Gastrocnemius medialis (tissue), 4 donors: ENCODE data around the gene DOP1A. TPM values are rescaled to one million over a fixed set of nuclear protein-coding genes. Genes with fewer than 3 reads are reported as not detected.

Source experiments
- ATAC-seq, 2 donors: fragments of 150-250 bp; one replicate each; pipeline ENCODE4 v1.9.1; 2016
- DNase-seq, 2 donors: peaks; one replicate each; pipeline ENCODE4 v3.0.0-alpha.2; 2019
- H3K27ac ChIP-seq, 4 donors: fragments of 200-600 bp; sonication (generic); 1 replicate in 1 of 4; 2 replicates in 3 of 4; pipeline ENCODE4 v1.5.1; 2016 to 2018; ENCODE audit warnings: mild to moderate bottlenecking in 2 of 4, moderate library complexity in 1 of 4
- H3K27me3 ChIP-seq, 3 donors: fragments of 200-600 bp; sonication (generic) in 2 of 3; 1 replicate in 1 of 3; 2 replicates in 2 of 3; pipeline versions ENCODE4 v1.5.1 to v1.6.0; 2016 to 2019; ENCODE audit warnings: mild to moderate bottlenecking in 1 of 3, moderate library complexity in 1 of 3
- H3K36me3 ChIP-seq, 2 donors: fragments of 200-600 bp; sonication (generic) in 1 of 2; one replicate each; pipeline ENCODE4 v1.5.1; 2017 to 2018
- H3K4me1 ChIP-seq, 2 donors: fragments of 200-600 bp; sonication (generic) in 1 of 2; one replicate each; pipeline ENCODE4 v1.5.1; 2016 to 2017; ENCODE audit warnings: mild to moderate bottlenecking in 2 of 2
- H3K4me3 ChIP-seq, 4 donors: fragments of 200-600 bp; sonication (generic) in 3 of 4; 1 replicate in 1 of 4; 2 replicates in 3 of 4; pipeline ENCODE4 v1.5.1; 2016 to 2019; ENCODE audit warnings: mild to moderate bottlenecking in 2 of 4
- H3K9me3 ChIP-seq, 3 donors: fragments of 200-600 bp; sonication (generic) in 2 of 3; 1 replicate in 1 of 3; 2 replicates in 2 of 3; pipeline ENCODE4 v1.5.1; 2016 to 2019
- CTCF ChIP-seq, 5 experiments: fragments of 450-650 bp in 3 of 5; fragments of 200-600 bp in 2 of 5; sonication (generic) in 2 of 5; IDR thresholded peaks in 4 of 5; conservative IDR thresholded peaks in 1 of 5; 1 replicate in 4 of 5; 2 replicates in 1 of 5; pipeline ENCODE4 v1.5.1; 2016 to 2019; ENCODE audit warnings: antibody characterized with exemption in 5 of 5, mild to moderate bottlenecking in 3 of 5, moderate library complexity in 3 of 5
- POLR2A ChIP-seq, 2 donors: fragments of 450-650 bp; IDR thresholded peaks; one replicate each; pipeline ENCODE4 v1.6.1; 2017; ENCODE audit warnings: antibody characterized with exemption in 2 of 2, mild to moderate bottlenecking in 2 of 2, moderate library complexity in 2 of 2
- in situ Hi-C, 4 donors: fragments of 200-750 bp; cut with MboI; loops; one replicate each; pipeline versions ENCODE4 v1.15.0 to v1.8.0; 2017; ENCODE audit warnings: low sequenced_read_pairs in 4 of 4
- intact Hi-C: fragments of 100-400 bp; cut with DNase I; formaldehyde crosslinking; loops from one replicate; pipeline ENCODE4 v1.15.1; 2023; ENCODE audit warnings: low total_unique reads
- total RNA-seq, 4 donors: library from RNA; depleted of rRNA; stranded (reverse); fragments of >200 nt; gene quantifications; one replicate each; pipeline versions ENCODE4 v1.1.0 to v1.2.3, GENCODE V29; 2016

Gene DOP1A
- total RNA-seq, 4 donors from 2014 or later = 12.4 to 30.9 (median 16.2) TPM

- peaks cover 6 to 87% of the 10 kb centered on the region in 2 donors for H3K36me3 ChIP-seq
- no peak for DNase-seq
- H3K4me3 ChIP-seq = no peak overlapping the region
- H3K27me3 ChIP-seq = no peaks in the 10 kb centered on the region
- H3K9me3 ChIP-seq = no peaks in the 10 kb centered on the region
- TF ChIP-seq POLR2A (IDR thresholded peaks at IDR 0.05) = no peak
- TF ChIP-seq CTCF (IDR thresholded peaks at IDR 0.05 in 4 of 5, conservative IDR thresholded peaks at IDR 0.05 in 1 of 5) = no peak
- no peaks in the 10 kb centered on the region for H3K4me1 ChIP-seq
- H3K27ac ChIP-seq = no peak overlapping the region
- ATAC-seq = no peak
- in situ Hi-C loops (no loop called here), intact Hi-C loops (no loop called here)
Measured at GRCh38 chr6:83127258-83127657, 59.8 kb downstream of the DOP1A start.

- H3K4me3 ChIP-seq = no peak overlapping the region
- H3K9me3 ChIP-seq = no peaks in the 10 kb centered on the region
- in situ Hi-C loops = no loop called here
- no peak for ATAC-seq
- no peaks in the 10 kb centered on the region for H3K27me3 ChIP-seq
- H3K4me1 ChIP-seq = no peaks in the 10 kb centered on the region
- DNase-seq = no peak
- H3K36me3 ChIP-seq = peaks cover 6 to 94% of the 10 kb centered on the region in 2 donors
- intact Hi-C loops = no loop called here
- H3K27ac ChIP-seq = no peak overlapping the region
- TF ChIP-seq POLR2A (IDR thresholded peaks at IDR 0.05) = no peak
- no peak for TF ChIP-seq CTCF (IDR thresholded peaks at IDR 0.05 in 4 of 5, conservative IDR thresholded peaks at IDR 0.05 in 1 of 5)
Measured at GRCh38 chr6:83127976-83128375, 60.5 kb downstream of the DOP1A start.

GRCh38 chr6:83132121-83132520 lies 64.7 kb downstream of the DOP1A start:
- no peak for TF ChIP-seq POLR2A (IDR thresholded peaks at IDR 0.05)
- TF ChIP-seq CTCF (IDR thresholded peaks at IDR 0.05 in 4 of 5, conservative IDR thresholded peaks at IDR 0.05 in 1 of 5) = no peak
- no peak overlapping the region for H3K4me3 ChIP-seq
- peaks cover 3 to 67% of the 10 kb centered on the region in 2 donors for H3K36me3 ChIP-seq
- no peaks in the 10 kb centered on the region for H3K9me3 ChIP-seq
- no peak overlapping the region for H3K27ac ChIP-seq
- DNase-seq = no peak
- no peaks in the 10 kb centered on the region for H3K27me3 ChIP-seq
- ATAC-seq = no peak
- intact Hi-C loops (no loop called here), in situ Hi-C loops (no loop called here)
- no peaks in the 10 kb centered on the region for H3K4me1 ChIP-seq

- intact Hi-C loops = no loop called here
- no peak overlapping the region for H3K27ac ChIP-seq
- TF ChIP-seq CTCF (IDR thresholded peaks at IDR 0.05 in 4 of 5, conservative IDR thresholded peaks at IDR 0.05 in 1 of 5) (no peak), POLR2A (IDR thresholded peaks at IDR 0.05) (no peak)
- H3K36me3 ChIP-seq = peaks cover 0 to 56% of the 10 kb centered on the region in 2 donors
- H3K4me1 ChIP-seq = no peaks in the 10 kb centered on the region
- ATAC-seq = no peak
- in situ Hi-C loops = no loop called here
- H3K4me3 ChIP-seq = no peak overlapping the region
- no peak for DNase-seq
- H3K9me3 ChIP-seq = no peaks in the 10 kb centered on the region
- no peaks in the 10 kb centered on the region for H3K27me3 ChIP-seq
Measured at GRCh38 chr6:83138118-83138722, 70.7 kb downstream of the DOP1A start.

GRCh38 chr6:83138758-83139157 lies 71.3 kb downstream of the DOP1A start:
- no peaks in the 10 kb centered on the region for H3K4me1 ChIP-seq
- in situ Hi-C loops = no loop called here
- no peaks in the 10 kb centered on the region for H3K27me3 ChIP-seq
- H3K9me3 ChIP-seq = no peaks in the 10 kb centered on the region
- TF ChIP-seq CTCF (IDR thresholded peaks at IDR 0.05 in 4 of 5, conservative IDR thresholded peaks at IDR 0.05 in 1 of 5) (no peak), POLR2A (IDR thresholded peaks at IDR 0.05) (no peak)
- intact Hi-C loops = no loop called here
- no peak overlapping the region for H3K27ac ChIP-seq
- no peak for ATAC-seq
- DNase-seq = no peak
- peaks cover 0 to 56% of the 10 kb centered on the region in 2 donors for H3K36me3 ChIP-seq
- no peak overlapping the region for H3K4me3 ChIP-seq
